ENCODE data around the gene PROZ. TPM values are rescaled to one million over a fixed set of nuclear protein-coding genes. Genes with fewer than 3 reads are reported as not detected.

PROZ gene
- total and polyA plus RNA-seq, 2 of the 13 experiments (the other 11 are each of a cell fraction or from before 2014, with no cell fraction given): 5.6 to 22.5 TPM

DNA sequence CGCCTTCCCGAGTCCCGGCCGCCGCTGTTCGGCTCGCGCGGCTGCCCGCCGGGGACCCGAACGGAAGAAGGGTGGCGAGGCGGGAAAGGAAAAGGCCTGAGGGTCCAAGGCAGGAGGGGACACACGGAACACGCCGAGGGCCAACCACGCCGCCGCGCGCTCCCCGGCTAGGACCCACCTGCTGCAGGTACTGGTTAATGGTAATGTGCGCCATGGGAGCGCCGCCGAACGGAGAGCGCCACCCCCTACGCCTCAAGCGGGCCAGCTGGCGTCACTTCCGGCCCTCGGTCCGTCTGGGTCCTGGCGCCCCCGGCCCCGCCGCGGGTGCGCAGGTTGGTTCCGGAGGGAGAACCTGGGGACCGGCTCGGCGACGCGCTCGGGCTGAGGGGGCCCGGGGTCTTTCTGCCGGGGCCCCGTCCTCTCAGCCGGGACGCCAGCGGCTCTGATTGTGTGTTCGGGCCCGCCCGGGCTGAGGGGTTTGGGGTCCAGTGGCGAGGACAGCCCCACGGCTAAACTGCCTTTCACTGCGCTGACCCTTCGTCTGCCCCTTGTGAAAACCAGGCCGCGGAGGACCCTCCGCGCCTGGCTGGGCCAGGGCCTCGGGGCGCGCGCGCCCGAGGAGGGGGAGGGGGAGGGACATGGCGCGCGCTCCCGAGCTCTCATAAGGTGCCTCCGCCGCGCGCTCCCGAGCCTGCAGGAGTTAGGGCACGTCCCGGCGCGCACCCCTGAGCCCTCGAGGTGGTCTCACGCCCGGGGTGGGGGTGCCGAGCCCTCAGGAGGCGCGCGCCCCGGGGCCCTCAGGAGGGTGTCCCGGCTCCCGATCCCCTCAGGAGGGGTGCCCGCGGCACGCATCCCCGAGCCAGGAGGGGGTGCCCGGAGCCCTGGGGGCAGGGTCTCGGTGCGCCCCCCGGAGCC is 50.2 kb downstream of the PROZ start, which contains the start of gene PCID2 (continued):
- TF ChIP-seq, protein P1, sequence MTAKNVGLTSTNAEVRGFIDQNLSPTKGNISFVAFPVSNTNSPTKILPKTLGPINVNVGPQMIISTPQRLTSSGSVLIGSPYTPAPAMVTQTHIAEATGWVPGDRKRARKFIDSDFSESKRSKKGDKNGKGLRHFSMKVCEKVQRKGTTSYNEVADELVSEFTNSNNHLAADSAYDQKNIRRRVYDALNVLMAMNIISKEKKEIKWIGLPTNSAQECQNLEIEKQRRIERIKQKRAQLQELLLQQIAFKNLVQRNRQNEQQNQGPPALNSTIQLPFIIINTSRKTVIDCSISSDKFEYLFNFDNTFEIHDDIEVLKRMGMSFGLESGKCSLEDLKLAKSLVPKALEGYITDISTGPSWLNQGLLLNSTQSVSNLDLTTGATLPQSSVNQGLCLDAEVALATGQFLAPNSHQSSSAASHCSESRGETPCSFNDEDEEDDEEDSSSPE (CRISPR knock-in tag; IDR thresholded peaks at IDR 0.05): peak; percentile 83
- TF ChIP-seq FOSL1 (CRISPR knock-in tag; IDR thresholded peaks at IDR 0.05; ENCODE audit: borderline replicate concordance): no peak
- TF ChIP-seq, protein P2, sequence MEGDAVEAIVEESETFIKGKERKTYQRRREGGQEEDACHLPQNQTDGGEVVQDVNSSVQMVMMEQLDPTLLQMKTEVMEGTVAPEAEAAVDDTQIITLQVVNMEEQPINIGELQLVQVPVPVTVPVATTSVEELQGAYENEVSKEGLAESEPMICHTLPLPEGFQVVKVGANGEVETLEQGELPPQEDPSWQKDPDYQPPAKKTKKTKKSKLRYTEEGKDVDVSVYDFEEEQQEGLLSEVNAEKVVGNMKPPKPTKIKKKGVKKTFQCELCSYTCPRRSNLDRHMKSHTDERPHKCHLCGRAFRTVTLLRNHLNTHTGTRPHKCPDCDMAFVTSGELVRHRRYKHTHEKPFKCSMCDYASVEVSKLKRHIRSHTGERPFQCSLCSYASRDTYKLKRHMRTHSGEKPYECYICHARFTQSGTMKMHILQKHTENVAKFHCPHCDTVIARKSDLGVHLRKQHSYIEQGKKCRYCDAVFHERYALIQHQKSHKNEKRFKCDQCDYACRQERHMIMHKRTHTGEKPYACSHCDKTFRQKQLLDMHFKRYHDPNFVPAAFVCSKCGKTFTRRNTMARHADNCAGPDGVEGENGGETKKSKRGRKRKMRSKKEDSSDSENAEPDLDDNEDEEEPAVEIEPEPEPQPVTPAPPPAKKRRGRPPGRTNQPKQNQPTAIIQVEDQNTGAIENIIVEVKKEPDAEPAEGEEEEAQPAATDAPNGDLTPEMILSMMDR (CRISPR knock-in tag; IDR thresholded peaks at IDR 0.05): peak; percentile 52
- TF ChIP-seq EP300 (IDR thresholded peaks at IDR 0.05; ENCODE audit: low read depth in 2 of 2, low read length in 2 of 2): peak; percentile 29 to 59; a peak in 1 of 4 replicates
- TF ChIP-seq EP300 (CRISPR knock-in tag; IDR thresholded peaks at IDR 0.05; ENCODE audit: borderline replicate concordance): peak; percentile 14; the same call in 1 of the 2 replicates
- TF ChIP-seq HOXA3 (CRISPR knock-in tag; IDR thresholded peaks at IDR 0.05): peak; percentile 97
- TF ChIP-seq SP5 (CRISPR knock-in tag; IDR thresholded peaks at IDR 0.05; ENCODE audit: borderline replicate concordance, low read depth): peak; percentile 70
- peak; percentile 48; the same call in 1 of the 2 replicates for TF ChIP-seq DR1 (CRISPR knock-in tag; IDR thresholded peaks at IDR 0.05)
- TF ChIP-seq SOX6 (IDR thresholded peaks at IDR 0.05): no peak
- peak; percentile 73 for TF ChIP-seq SOX6 (CRISPR knock-in tag; IDR thresholded peaks at IDR 0.05)
- TF ChIP-seq KDM2A (CRISPR knock-in tag; IDR thresholded peaks at IDR 0.05; ENCODE audit: borderline replicate concordance, low read depth): peak; percentile 98
- TF ChIP-seq GTF2F1 (IDR thresholded peaks at IDR 0.05; ENCODE audit: low read length): no peak
- TF ChIP-seq CBX5 (CRISPR knock-in tag; IDR thresholded peaks at IDR 0.05; ENCODE audit: borderline replicate concordance): peak; percentile 96
- TF ChIP-seq WIZ (CRISPR knock-in tag; IDR thresholded peaks at IDR 0.05): 0 out of 2 replicates have a peak, but pooled peaks have one; percentile 51
- no peak for TF ChIP-seq RFX1 (IDR thresholded peaks at IDR 0.05)
- peak; percentile 57 for TF ChIP-seq RARA (CRISPR knock-in tag; IDR thresholded peaks at IDR 0.05)
- no peak for TF ChIP-seq PCBP1 (IDR thresholded peaks at IDR 0.05; ENCODE audit: borderline replicate concordance, low read depth, low read length)
- TF ChIP-seq BCL6 (CRISPR knock-in tag; IDR thresholded peaks at IDR 0.05): peak; percentile 66
- TF ChIP-seq HNF4G (IDR thresholded peaks at IDR 0.05; ENCODE audit: borderline replicate concordance, low read depth, low read length): peak; percentile 29; the same call in 1 of the 2 replicates
- peak; percentile 59; the same call in 1 of the 2 replicates for TF ChIP-seq HNF4G (CRISPR knock-in tag; IDR thresholded peaks at IDR 0.05; ENCODE audit: borderline replicate concordance, low read depth)
- TF ChIP-seq MXI1 (IDR thresholded peaks at IDR 0.05; ENCODE audit: borderline replicate concordance, low read depth, low read length): peak; percentile 75; the same call in 2 of the 3 replicates
- TF ChIP-seq, protein P3, sequence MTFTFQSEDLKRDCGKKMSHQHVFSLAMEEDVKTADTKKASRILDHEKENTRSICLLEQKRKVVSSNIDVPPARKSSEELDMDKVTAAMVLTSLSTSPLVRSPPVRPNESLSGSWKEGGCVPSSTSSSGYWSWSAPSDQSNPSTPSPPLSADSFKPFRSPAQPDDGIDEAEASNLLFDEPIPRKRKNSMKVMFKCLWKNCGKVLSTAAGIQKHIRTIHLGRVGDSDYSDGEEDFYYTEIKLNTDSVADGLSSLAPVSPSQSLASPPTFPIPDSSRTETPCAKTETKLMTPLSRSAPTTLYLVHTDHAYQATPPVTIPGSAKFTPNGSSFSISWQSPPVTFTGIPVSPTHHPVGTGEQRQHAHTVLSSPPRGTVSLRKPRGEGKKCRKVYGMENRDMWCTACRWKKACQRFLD (CRISPR knock-in tag; IDR thresholded peaks at IDR 0.05; ENCODE audit: borderline replicate concordance): peak; percentile 63; the same call in 1 of the 2 replicates
- peak; percentile 36 for TF ChIP-seq ZBTB20 (CRISPR knock-in tag; IDR thresholded peaks at IDR 0.05; ENCODE audit: borderline replicate concordance, low read depth)
- peak; percentile 49 for TF ChIP-seq TEAD3 (CRISPR knock-in tag; optimal IDR thresholded peaks at IDR 0.05; ENCODE audit: borderline replicate concordance)
- TF ChIP-seq ZNF501 (CRISPR knock-in tag; IDR thresholded peaks at IDR 0.05): peak; percentile 97
- TF ChIP-seq ZNF564 (CRISPR knock-in tag; IDR thresholded peaks at IDR 0.05): peak; percentile 82; the same call in 1 of the 2 replicates
- TF ChIP-seq KLF16 (CRISPR knock-in tag; IDR thresholded peaks at IDR 0.05): peak in 1 of 2 experiments; percentile 96; a peak in 2 of 4 replicates

Measured in HepG2 (cell line).